GM12878 (cell line): ENCODE measurements around the gene EIF2D. TPM values are rescaled to one million over a fixed set of nuclear protein-coding genes. Genes with fewer than 3 reads are reported as not detected.

Experiments
- ATAC-seq: fragments of 200-7000 bp; cut with Tn5 transposase; 3 replicates; pipeline ENCODE4 v1.9.1; 2020; ENCODE audit warnings: mild to moderate bottlenecking, moderate library complexity
- BruUV-seq: library from RNA; stranded (reverse); fragments of 400-500 nt; replicated peaks from 2 replicates; lab custom pipeline; 2021; lab: Mats Ljungman, UMichigan
- CTCF ChIA-PET: fragments of 300-600 bp; sonication (Branson Sonifier 250); formaldehyde crosslinking; extraction: SDS; loops from one replicate; lab custom pipeline; 2021; ENCODE audit warnings: inconsistent platforms; lab: Yijun Ruan, JAX
- POLR2A ChIA-PET: fragments of 350-600 bp; formaldehyde crosslinking; extraction: SDS; loops from one replicate; lab custom pipeline; 2021; ENCODE audit warnings: inconsistent platforms; lab: Charles Lee
- RAD21 ChIA-PET: fragments of 300-600 bp; sonication (Branson Sonifier 250); formaldehyde crosslinking; loops from one replicate; lab custom pipeline; 2023; ENCODE audit warnings: antibody characterized with exemption; ENCODE audit not compliant: unreplicated experiment; lab: Charles Lee
- SMC1A ChIA-PET: fragments of 300-600 bp; sonication (Branson Sonifier 250); formaldehyde crosslinking; loops from one replicate; lab custom pipeline; 2023; ENCODE audit not compliant: unreplicated experiment, uncharacterized antibody; lab: Charles Lee
- DNase-seq: peaks from one replicate; pipeline ENCODE4 v3.0.0-alpha.2; 2011; ENCODE audit warnings: low read depth, low spot score
- FAIRE-seq: peaks from 3 replicates; lab custom pipeline; 2011; peaks lifted over from hg19 to GRCh38; lab: Jason Lieb, UNC
- H2AFZ ChIP-seq: 2 replicates; pipeline ENCODE4 v1.6.0; 2011; ENCODE audit warnings: low read depth, low read length, control low read depth; ENCODE audit not compliant: control insufficient read depth
- H3K27ac ChIP-seq: 2 replicates; pipeline ENCODE4 v1.5.1; 2011; ENCODE audit warnings: control low read depth; ENCODE audit not compliant: control insufficient read depth, insufficient read depth
- H3K27me3 ChIP-seq, 2 experiments: replicated peaks in 1 of 2; 2 replicates each; pipeline versions ENCODE4 v1.6.0 to v1.6.1; 2011; ENCODE audit warnings: low read length in 1 of 2; ENCODE audit not compliant: control insufficient read depth in 2 of 2, insufficient read depth in 2 of 2
- H3K36me3 ChIP-seq, 2 experiments: 2 replicates each; pipeline ENCODE4 v1.5.1; 2011; ENCODE audit warnings: low read length in 1 of 2; ENCODE audit not compliant: control insufficient read depth in 2 of 2, insufficient read depth in 2 of 2
- H3K4me1 ChIP-seq: 2 replicates; pipeline ENCODE4 v1.6.1; 2011; ENCODE audit warnings: mild to moderate bottlenecking, low read length, moderate library complexity, mixed read lengths; ENCODE audit not compliant: control insufficient read depth, insufficient read depth
- H3K4me2 ChIP-seq: 2 replicates; pipeline ENCODE4 v1.6.0; 2011; ENCODE audit warnings: control low read depth; ENCODE audit not compliant: control insufficient read depth, insufficient read depth
- H3K4me3 ChIP-seq: fragments of 200-600 bp; sonication (generic); 2 replicates; pipeline ENCODE4 v1.5.1; 2016
- H3K79me2 ChIP-seq: 2 replicates; pipeline ENCODE4 v1.6.0; 2011; ENCODE audit warnings: low read length; ENCODE audit not compliant: control insufficient read depth, insufficient read depth
- H3K9ac ChIP-seq: 2 replicates; pipeline ENCODE4 v1.8.0; 2011; ENCODE audit warnings: low read length, control low read depth, mixed read lengths; ENCODE audit not compliant: control insufficient read depth, insufficient read depth
- H3K9me3 ChIP-seq: replicated peaks from 3 replicates; pipeline ENCODE4 v1.5.1; 2011; ENCODE audit warnings: mild to moderate bottlenecking, low read length; ENCODE audit not compliant: control insufficient read depth, insufficient read depth
- H4K20me1 ChIP-seq: 2 replicates; pipeline ENCODE4 v1.6.0; 2011; ENCODE audit not compliant: control insufficient read depth, insufficient read depth
- BRCA1 ChIP-seq: IDR thresholded peaks from 2 replicates; pipeline ENCODE4 v1.6.1; 2011; ENCODE audit warnings: low read depth, low read length, improper control_type of control experiment
- CEBPB ChIP-seq, 2 experiments: fragments of 150-350 bp in 1 of 2; IDR thresholded peaks; 2 replicates each; pipeline ENCODE4 v1.6.1; 2012 to 2014; ENCODE audit warnings: low read depth in 2 of 2, low read length in 2 of 2, borderline replicate concordance in 1 of 2, inconsistent platforms in 1 of 2
- CTCF ChIP-seq, 3 experiments: IDR thresholded peaks in 2 of 3; conservative IDR thresholded peaks in 1 of 3; 2 replicates each; pipeline ENCODE4 v1.5.1; 2011; ENCODE audit warnings: low read depth in 3 of 3, low read length in 3 of 3, mild to moderate bottlenecking in 3 of 3, control low read depth in 2 of 3, moderate library complexity in 2 of 3, inconsistent platforms in 1 of 3, mixed read lengths in 1 of 3; ENCODE audit not compliant: control insufficient read depth in 2 of 3, insufficient read depth in 1 of 3; ENCODE audit errors: extremely low read depth in 1 of 3
- FOXK2 ChIP-seq: fragments of 450-650 bp; IDR thresholded peaks from 2 replicates; pipeline ENCODE4 v1.6.1; 2017; ENCODE audit warnings: mild to moderate bottlenecking, moderate library complexity
- HDAC6 ChIP-seq: fragments of 200-600 bp; sonication (generic); IDR thresholded peaks from one replicate; pipeline ENCODE4 v1.8.0; 2017; ENCODE audit warnings: antibody characterized with exemption; ENCODE audit not compliant: unreplicated experiment
- MEF2A ChIP-seq: IDR thresholded peaks from 2 replicates; pipeline ENCODE4 v1.6.1; 2011; ENCODE audit warnings: low read depth, mild to moderate bottlenecking, low read length, moderate library complexity; ENCODE audit not compliant: insufficient read depth
- RAD21 ChIP-seq: IDR thresholded peaks from 2 replicates; pipeline ENCODE4 v1.6.1; 2011; ENCODE audit warnings: mild to moderate bottlenecking, low read depth, low read length, moderate library complexity; ENCODE audit not compliant: insufficient read depth
- SMC3 ChIP-seq: IDR thresholded peaks from 2 replicates; pipeline ENCODE4 v1.6.1; 2011; ENCODE audit warnings: low read length, improper control_type of control experiment, borderline replicate concordance
- SREBF2 ChIP-seq: IDR thresholded peaks from 2 replicates; pipeline ENCODE4 v1.6.1; 2012; ENCODE audit warnings: mild to moderate bottlenecking, low read length
- TAF1 ChIP-seq: IDR thresholded peaks from 2 replicates; pipeline ENCODE4 v1.6.1; 2011; ENCODE audit warnings: mild to moderate bottlenecking, low read depth, low read length, borderline replicate concordance
- USF2 ChIP-seq: IDR thresholded peaks from 2 replicates; pipeline ENCODE4 v1.6.1; 2011; ENCODE audit warnings: low read depth, low read length, improper control_type of control experiment, borderline replicate concordance
- WGBS: methylation state at CpG from one replicate; pipeline ENCODE4 v1.1.6; 2016; ENCODE audit warnings: low lambda C conversion rate; ENCODE audit not compliant: insufficient replicate concordance, insufficient coverage; ENCODE audit errors: missing lambda C conversion rate; 5-methylcytosine and 5-hydroxymethylcytosine counted together
- in situ Hi-C: fragments of 300-500 bp; cut with MboI; formaldehyde crosslinking; loops from 9 replicates; pipeline ENCODE4 v1.14.3; 2018; ENCODE audit warnings: mixed read lengths
- intact Hi-C: fragments of 100-400 bp; cut with micrococcal nuclease; formaldehyde crosslinking; loops from one replicate; pipeline ENCODE4 v1.14.2; 2022; ENCODE audit not compliant: unreplicated experiment
- polyA plus RNA-seq, 11 experiments: library from polyadenylated mRNA; depleted of rRNA in 4 of 11; unstranded in 6 of 11; stranded (reverse) in 5 of 11; fragments of >200 nt; fragmentation: Nextera tagmentation in 4 of 11; fragmentation: Illumina TruSeq in 1 of 11; extraction: Ambion mirVana in 4 of 11; extraction: Trizol in 1 of 11; gene quantifications; 1 replicate in 1 of 11; 2 replicates in 10 of 11; pipeline versions ENCODE4 v1.2.1 to v1.2.3, GENCODE V29; 2011 to 2016; ENCODE audit warnings: inconsistent platforms in 2 of 11, missing spikeins in 2 of 11, low read depth in 1 of 11
- total RNA-seq, 4 experiments: library from RNA; depleted of rRNA in 3 of 4; stranded (reverse); fragments of >200 nt in 3 of 4; fragmentation: Illumina TruSeq in 1 of 4; extraction: Trizol in 1 of 4; gene quantifications; 2 replicates each; pipeline versions ENCODE4 v1.2.1 to v1.2.3, GENCODE V29; 2013 to 2021
- TF ChIP-seq, protein P1 (sequence below): fragments of 450-650 bp; IDR thresholded peaks from 2 replicates; pipeline ENCODE4 v1.6.1; 2017; ENCODE audit warnings: mild to moderate bottlenecking, low read depth, inconsistent platforms; ENCODE audit not compliant: poor library complexity, severe bottlenecking
- TF ChIP-seq, protein P2 (sequence below): IDR thresholded peaks from 2 replicates; pipeline ENCODE4 v1.6.1; 2011; ENCODE audit warnings: mild to moderate bottlenecking, low read depth, low read length, moderate library complexity; ENCODE audit not compliant: insufficient replicate concordance
- TF ChIP-seq, protein P3 (sequence below): IDR thresholded peaks from 2 replicates; pipeline ENCODE4 v1.6.1; 2012; ENCODE audit warnings: low read depth, low read length, improper control_type of control experiment

The EIF2D gene
- total and polyA plus RNA-seq, 10 of the 15 experiments (the other 5 are each of a cell fraction or from before 2014, with no cell fraction given) = 65.2 to 133 (median 79.0) TPM

DNA sequence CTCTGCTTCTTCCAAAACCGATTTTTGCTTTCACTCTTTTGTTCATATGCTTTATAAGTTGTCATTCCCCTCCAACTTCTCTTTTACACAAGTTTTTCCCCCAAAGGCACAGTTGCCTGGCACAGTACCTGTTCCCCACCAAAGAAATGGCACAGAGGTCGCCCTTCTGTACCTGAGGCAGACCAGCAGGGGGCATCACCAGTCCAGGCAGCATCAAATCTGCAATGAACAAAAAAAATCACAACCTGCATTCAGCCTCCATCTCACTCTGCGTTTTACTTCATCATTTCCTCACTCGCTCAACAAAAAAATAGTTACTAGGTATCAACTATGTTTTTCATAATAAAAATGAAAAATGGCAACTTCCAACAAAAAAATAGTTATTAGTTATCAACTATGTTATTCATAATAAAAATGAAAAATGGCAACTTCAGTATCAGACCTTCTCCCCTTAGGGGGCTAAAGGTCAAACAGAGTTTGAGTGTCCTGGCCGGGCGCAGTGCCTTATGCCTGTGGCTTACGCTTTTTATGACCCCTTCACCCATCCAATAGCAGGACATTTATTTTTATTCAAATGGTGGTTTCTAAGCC is 4.1 kb downstream of the EIF2D start:
- no TSS peak for BruUV-seq
- POLR2A ChIA-PET = interaction anchor here (0.6 to 2.4 kb wide), 5 partner anchors 23 to 311 kb away, joined by 3 to 16 read pairs (median 3); partner anchors contain the start of gene DYRK3
- TF ChIP-seq CTCF (IDR thresholded peaks at IDR 0.05 in 2 of 3, conservative IDR thresholded peaks at IDR 0.05 in 1 of 3; ENCODE audit: control insufficient read depth in 2 of 3, extremely low read depth in 1 of 3, insufficient read depth in 1 of 3, low read depth in 3 of 3, low read length in 3 of 3) (peak; percentile 83 to 91 (median 83)), CEBPB (IDR thresholded peaks at IDR 0.05; ENCODE audit: borderline replicate concordance in 1 of 2, low read depth in 2 of 2, low read length in 2 of 2) (no peak), SREBF2 (no peak), MEF2A (0 out of 2 replicates have a peak, but pooled peaks have one; percentile 8), SMC3 (peak; percentile 68; the same call in 1 of the 2 replicates), TAF1 (no peak), FOXK2 (no peak), USF2 (no peak), BRCA1 (no peak), RAD21 (peak; percentile 76), HDAC6 (no peak)
- TF ChIP-seq, protein P1, sequence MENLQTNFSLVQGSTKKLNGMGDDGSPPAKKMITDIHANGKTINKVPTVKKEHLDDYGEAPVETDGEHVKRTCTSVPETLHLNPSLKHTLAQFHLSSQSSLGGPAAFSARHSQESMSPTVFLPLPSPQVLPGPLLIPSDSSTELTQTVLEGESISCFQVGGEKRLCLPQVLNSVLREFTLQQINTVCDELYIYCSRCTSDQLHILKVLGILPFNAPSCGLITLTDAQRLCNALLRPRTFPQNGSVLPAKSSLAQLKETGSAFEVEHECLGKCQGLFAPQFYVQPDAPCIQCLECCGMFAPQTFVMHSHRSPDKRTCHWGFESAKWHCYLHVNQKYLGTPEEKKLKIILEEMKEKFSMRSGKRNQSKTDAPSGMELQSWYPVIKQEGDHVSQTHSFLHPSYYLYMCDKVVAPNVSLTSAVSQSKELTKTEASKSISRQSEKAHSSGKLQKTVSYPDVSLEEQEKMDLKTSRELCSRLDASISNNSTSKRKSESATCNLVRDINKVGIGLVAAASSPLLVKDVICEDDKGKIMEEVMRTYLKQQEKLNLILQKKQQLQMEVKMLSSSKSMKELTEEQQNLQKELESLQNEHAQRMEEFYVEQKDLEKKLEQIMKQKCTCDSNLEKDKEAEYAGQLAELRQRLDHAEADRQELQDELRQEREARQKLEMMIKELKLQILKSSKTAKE = peak; percentile 23
- TF ChIP-seq, protein P2, sequence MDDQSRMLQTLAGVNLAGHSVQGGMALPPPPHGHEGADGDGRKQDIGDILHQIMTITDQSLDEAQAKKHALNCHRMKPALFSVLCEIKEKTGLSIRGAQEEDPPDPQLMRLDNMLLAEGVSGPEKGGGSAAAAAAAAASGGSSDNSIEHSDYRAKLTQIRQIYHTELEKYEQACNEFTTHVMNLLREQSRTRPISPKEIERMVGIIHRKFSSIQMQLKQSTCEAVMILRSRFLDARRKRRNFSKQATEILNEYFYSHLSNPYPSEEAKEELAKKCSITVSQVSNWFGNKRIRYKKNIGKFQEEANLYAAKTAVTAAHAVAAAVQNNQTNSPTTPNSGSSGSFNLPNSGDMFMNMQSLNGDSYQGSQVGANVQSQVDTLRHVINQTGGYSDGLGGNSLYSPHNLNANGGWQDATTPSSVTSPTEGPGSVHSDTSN = no peak
- TF ChIP-seq, protein P3, sequence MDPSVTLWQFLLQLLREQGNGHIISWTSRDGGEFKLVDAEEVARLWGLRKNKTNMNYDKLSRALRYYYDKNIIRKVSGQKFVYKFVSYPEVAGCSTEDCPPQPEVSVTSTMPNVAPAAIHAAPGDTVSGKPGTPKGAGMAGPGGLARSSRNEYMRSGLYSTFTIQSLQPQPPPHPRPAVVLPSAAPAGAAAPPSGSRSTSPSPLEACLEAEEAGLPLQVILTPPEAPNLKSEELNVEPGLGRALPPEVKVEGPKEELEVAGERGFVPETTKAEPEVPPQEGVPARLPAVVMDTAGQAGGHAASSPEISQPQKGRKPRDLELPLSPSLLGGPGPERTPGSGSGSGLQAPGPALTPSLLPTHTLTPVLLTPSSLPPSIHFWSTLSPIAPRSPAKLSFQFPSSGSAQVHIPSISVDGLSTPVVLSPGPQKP = no peak

More for the DNA sequence above, 4.1 kb downstream of the EIF2D start:
- intact Hi-C loops (loop anchor here (1.0 to 10.0 kb wide), 5 partner anchors 51 to 197 kb away; no protein-coding TSS in a partner anchor), in situ Hi-C loops (no loop called here)
- Histone ChIP-seq H3K9ac (no peak overlapping the region), H3K27ac (peak overlapping the region; percentile 89), H2AFZ (no peak overlapping the region), H3K36me3 (peaks cover 0 to 15% of the 10 kb centered on the region in 2 experiments; a peak in 3 of 4 replicates), H3K4me1 (peaks cover 31% of the 10 kb centered on the region), H3K4me3 (peak overlapping the region; percentile 61; the same call in 1 of the 2 replicates), H3K9me3 (no peaks in the 10 kb centered on the region), H3K27me3 (no peaks in the 10 kb centered on the region), H3K4me2 (peak overlapping the region; percentile 74), H4K20me1 (no peaks in the 10 kb centered on the region), H3K79me2 (peaks cover 25% of the 10 kb centered on the region)
- FAIRE-seq = peak; percentile 49
- RAD21 ChIA-PET = interaction anchor here (0.6 to 4.1 kb wide), 11 partner anchors 23 to 111 kb away, joined by 3 to 45 read pairs (median 6); partner anchors contain the start of gene DYRK3
- ATAC-seq = peak; percentile 37
- WGBS = 44% methylated on average over 7 of the region's 7 CpGs
- CTCF ChIA-PET = interaction anchor here (0.7 to 11.3 kb wide), 36 partner anchors 8 to 571 kb away, joined by 3 to 197 read pairs (median 8); partner anchors contain the start of genes DYRK3 and IKBKE
- no peak for DNase-seq
- SMC1A ChIA-PET = interaction anchor here (0.8 to 5.5 kb wide), 13 partner anchors 11 to 201 kb away, joined by 3 to 70 read pairs (median 6); partner anchors contain the start of gene DYRK3
